Measurements from ENCODE around the gene IFNL4.
"Not testable (repeated sequence)": the region's sequence is repeated elsewhere in the genome, so short reads cannot be mapped to it uniquely, and the experiment has no call there.

Gene IFNL4

DNA sequence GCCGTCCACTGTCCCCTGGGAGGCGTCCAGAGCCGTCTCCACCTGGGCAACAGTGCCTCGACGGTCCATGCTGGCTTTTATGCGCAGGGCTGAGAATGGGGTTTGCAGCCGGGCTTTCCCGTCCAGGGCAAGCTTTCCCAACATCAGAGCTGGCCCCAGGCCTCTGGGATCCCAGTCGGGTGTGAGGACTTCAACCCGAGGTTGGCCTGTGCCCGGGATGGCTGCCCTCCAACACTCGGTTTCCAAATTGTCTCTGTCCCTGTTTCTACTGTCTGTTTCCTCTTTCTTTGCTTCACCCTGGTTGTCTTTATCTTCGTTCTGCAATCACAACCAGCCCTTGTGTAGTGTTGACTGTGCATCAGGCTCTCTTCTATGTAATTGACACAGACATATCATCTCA is at the start of gene IFNL4:
TSS of gene IFNL4 (minus strand) at position 51 of the 400 bp plus-strand sequence.
- no peak for DNase-seq (ENCODE audit: insufficient read length, low spot score)

DNA sequence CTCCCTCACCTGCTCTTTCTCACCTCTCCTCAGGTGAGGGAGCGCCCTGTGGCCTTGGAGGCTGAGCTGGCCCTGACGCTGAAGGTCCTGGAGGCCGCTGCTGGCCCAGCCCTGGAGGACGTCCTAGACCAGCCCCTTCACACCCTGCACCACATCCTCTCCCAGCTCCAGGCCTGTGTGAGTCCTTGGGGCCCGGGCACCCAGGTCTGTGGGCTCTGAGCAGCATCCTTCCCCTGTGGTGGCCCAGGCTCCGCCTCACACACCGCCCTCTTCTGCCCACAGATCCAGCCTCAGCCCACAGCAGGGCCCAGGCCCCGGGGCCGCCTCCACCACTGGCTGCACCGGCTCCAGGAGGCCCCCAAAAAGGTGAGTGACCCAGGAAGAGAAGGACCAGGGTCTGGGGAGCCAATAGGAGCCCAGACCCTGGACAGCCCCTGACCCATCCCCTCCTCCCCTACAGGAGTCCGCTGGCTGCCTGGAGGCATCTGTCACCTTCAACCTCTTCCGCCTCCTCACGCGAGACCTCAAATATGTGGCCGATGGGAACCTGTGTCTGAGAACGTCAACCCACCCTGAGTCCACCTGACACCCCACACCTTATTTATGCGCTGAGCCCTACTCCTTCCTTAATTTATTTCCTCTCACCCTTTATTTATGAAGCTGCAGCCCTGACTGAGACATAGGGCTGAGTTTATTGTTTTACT is 49.4 kb upstream of the IFNL4 start:
- FAIRE-seq (no peak), DNase-seq (ENCODE audit: insufficient read length, low spot score) (no peak)

More for the DNA sequence above, at the start of gene IFNL4:
- no peak for FAIRE-seq

DNA sequence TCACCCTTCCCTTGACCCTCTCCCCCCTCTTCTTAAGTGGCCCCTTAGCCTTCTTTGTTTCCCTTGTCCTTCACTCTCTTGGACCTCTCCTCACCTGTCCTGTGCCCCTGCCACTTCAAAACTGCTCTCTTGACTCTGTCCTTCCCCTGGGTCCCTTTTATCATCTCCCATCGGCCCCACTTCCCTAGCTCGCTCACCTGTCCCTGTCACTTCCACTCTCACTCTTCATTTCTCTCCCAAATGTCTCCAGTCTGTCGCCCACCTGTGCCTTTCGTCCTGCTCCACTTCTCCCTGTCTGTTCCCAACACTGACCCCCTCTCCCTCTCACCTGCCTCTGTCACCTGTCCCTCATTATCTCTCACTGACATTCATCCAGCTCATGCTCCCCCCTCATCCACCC is 48.2 kb upstream of the IFNL4 start:
- no peak for FAIRE-seq

DNA sequence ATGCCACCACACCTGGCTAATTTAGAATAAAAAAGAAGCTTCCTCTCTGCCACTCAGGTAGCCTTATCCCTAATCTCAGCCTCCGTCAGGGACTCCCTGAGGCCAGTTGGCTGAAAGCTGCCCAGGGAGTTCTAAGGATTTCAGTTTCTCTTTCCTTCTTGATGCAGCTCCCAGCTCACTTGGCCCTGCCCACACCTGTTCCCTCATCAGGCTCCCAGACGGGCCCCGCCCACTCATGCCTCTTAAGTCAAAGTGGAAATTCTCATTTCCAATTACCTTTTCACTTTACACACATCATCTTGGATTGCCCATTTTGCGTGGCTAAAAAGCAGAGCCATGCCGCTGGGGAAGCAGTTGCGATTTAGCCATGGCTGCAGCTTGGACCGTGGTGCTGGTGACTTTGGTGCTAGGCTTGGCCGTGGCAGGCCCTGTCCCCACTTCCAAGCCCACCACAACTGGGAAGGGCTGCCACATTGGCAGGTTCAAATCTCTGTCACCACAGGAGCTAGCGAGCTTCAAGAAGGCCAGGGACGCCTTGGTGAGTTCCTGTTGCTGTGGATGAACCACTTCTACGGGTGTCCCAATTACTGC is 47.5 kb upstream of the IFNL4 start, which contains the start of gene IFNL1:
TSS of gene IFNL1 (plus strand) at position 353 of the 591 bp plus-strand sequence. CDS start at position 368, 15 bp downstream.
- FAIRE-seq: no peak

More for the DNA sequence above, 48.2 kb upstream of the IFNL4 start:
- DNase-seq (ENCODE audit: insufficient read length, low spot score): no peak

DNA sequence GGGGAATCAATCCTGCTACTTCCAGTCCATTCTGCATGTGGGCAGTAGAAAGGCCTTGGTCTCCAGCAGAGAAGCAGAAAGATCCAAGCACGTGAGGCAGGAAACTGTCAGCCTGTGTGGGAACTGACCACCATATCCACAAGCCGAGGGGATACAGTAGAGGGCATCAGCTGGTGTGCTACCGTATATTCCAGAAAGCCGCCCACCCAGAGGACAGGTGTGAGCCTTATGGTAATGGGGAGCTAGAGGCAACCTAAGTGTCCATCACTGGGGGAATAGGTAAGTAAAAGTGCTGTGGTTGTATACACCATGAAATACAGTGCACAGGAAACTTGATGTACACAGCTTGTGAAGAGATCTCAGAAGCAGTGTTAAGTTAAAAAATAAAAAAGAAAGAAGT is 44.7 kb upstream of the IFNL4 start:
- DNase-seq (ENCODE audit: insufficient read length, low spot score) (no peak), FAIRE-seq (no peak)

More for the DNA sequence above, 47.5 kb upstream of the IFNL4 start, which contains the start of gene IFNL1:
- DNase-seq (ENCODE audit: insufficient read length, low spot score): no peak

DNA sequence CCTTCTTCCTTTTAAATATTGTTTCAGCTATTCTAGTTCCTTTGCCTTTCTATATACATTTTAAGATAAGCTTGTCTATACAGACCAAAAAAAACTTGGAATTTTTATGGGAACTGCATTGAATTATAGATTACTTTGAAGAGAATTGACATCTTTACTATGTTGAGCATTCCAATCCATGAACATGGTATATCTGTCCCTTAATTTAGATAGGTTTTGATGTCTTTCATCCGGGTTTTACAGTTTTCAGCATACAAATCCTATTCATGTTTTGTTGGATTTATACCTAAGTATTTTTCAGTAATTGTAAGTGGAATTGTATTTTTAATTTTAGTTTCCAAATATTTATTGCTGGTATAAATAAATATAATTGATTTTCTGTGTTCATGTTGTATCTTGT is 35.4 kb upstream of the IFNL4 start:
- no peak for FAIRE-seq

DNA sequence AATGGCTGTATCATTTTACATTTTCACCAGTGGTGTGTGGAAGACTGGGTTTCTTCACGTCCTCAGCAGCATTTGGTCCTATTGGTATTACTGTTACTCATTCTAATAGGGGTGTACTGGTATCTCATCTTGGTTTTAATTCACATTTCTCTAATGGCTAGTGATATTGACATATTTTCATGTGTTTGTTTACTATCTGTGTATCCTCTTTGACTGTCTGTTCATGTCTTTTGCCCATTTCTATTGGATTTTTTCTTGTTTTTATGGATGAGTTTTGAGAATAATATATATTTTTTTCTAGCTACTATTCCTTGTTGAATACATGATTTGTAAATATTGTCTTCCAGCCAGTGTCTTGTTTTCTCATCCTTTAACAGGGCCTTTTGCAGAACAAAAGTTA is 33.4 kb upstream of the IFNL4 start:
- DNase-seq (ENCODE audit: insufficient read length, low spot score): no peak
- FAIRE-seq: no peak

More for the DNA sequence above, 35.4 kb upstream of the IFNL4 start:
- DNase-seq (ENCODE audit: insufficient read length, low spot score): no peak

DNA sequence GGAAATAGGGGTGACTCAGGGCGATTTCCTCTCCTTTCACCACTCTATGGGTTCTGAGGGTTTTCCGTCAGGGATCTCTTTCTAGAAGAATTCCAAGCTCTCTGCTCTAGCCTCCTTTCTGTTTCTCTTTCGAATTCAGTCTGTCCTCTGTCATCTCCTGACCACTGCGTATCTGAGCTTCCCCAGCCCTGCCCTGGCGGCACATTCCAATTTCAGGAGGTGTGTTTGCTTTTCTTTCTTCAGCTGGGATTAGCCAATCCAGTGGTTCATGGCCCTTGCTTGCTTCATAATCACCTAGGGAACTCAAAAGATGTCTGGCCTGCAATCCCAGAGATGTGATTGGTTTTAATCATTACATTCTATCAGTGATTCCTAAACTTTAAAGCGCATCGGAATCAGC is 28.9 kb upstream of the IFNL4 start:
- FAIRE-seq: no peak
- DNase-seq (ENCODE audit: insufficient read length, low spot score): no peak

DNA sequence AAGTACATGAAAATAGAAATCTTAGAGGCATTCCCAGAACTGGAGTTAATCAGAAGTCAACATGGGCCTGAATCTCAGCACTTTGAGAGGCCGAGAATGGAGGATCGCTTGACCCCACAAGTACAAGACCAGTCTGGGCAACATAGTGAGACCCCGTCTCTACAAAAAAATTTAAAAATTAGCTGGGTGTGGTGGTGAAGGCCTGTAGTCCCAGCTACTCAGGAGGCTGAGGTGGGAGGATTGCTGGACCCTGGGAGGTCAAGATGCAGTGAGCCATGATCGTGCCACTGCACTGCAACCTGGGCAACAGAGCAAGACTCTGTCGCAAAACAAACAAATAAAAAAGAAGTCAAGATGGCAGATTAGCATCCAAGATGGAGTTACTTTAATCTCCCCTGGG is 28.1 kb upstream of the IFNL4 start:
- FAIRE-seq (no peak), DNase-seq (ENCODE audit: insufficient read length, low spot score) (no peak)

DNA sequence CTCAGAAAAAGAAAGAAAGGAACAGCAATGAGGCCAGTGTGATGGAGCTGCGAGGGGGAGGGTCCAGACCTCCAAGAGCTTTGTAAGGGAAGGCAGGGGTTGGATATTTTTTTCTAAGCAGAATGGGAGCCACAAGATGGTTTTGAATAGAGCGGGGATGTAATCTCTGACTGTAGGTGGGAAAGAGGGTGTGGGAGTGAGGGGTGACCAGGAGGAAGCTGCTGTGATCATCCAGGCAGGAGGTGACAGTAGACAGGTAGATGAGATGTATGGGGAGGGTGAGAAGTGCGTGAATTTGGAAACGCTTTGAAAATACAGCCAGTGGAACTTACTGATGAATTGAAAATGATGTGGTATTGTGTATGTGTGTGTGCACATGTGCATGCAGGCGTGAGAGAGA is 26.9 kb upstream of the IFNL4 start:
- DNase-seq (ENCODE audit: insufficient read length, low spot score) (no peak), FAIRE-seq (no peak)

DNA sequence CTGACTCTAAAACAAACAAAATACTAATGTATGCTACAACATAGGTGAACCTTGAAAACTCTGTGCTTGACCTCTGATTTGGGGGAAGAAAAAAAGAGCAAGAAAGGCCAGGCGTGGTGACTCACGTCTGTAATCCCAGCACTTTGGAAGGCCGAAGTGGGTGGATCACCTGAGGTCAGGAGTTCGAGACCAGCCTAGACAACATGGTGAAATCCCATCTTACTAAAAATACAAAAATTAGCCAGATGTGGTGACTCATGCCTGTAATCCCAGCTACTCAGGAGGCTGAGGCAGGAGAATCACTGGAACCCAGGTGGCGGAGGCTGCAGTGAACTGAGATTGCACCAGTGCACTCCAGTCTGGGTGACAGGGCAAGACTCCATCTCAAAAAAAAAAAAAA is 25.2 kb upstream of the IFNL4 start:
- not testable (repeated sequence) for FAIRE-seq; DNase-seq (ENCODE audit: insufficient read length, low spot score)

DNA sequence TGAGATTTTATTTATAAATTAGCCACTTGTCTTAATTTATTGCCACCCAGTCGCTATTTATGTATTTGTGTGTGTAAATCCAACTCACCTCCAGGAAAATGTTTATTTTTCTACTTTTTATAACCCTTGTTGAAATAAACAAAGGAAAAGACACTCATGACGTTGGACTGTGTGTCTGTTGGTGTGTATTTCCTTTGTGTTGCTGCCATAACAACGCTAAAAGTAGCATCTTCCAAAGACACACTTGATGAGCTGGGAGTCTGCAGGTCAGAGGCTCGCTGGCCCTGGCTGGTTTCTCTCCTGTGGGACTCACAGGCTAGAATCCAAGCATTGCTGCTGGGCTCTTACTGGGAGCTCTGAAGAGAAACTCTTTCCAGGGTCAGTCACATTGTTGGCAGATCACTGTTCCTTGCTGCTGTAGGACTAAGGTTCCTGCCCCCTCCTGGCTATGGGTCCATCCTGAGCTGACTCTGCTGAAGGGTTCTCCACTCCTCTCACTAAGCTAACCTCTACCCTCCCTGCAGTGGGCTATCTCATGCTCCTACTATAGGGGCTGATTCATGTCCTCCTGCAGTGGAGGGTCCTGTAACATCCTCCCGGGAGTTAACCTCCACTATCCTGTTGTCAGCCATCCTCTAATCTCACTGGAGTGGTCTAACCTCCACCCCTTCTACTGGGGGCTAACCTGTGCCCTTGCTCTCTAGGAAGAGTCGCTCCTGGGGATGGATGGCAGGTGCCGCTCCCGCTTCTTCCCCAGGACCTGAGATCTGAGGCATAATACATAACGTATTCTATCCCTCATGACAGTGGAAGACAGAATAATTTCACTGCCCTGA is 21.6 kb upstream of the IFNL4 start:
- no peak for FAIRE-seq
- no peak for DNase-seq (ENCODE audit: insufficient read length, low spot score)

DNA sequence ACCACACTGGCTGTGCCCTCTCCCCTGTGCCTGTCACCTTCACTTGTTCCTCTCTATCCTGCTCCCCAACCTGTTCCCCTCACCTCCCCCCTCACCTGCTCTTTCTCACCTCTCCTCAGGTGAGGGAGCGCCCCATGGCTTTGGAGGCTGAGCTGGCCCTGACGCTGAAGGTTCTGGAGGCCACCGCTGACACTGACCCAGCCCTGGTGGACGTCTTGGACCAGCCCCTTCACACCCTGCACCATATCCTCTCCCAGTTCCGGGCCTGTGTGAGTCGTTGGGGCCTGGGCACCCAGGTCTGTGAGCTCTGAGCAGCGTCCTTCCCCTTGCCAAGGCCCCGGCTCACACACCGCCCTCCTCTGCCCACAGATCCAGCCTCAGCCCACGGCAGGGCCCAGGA is 20.7 kb upstream of the IFNL4 start:
- FAIRE-seq: not testable (repeated sequence)

DNA sequence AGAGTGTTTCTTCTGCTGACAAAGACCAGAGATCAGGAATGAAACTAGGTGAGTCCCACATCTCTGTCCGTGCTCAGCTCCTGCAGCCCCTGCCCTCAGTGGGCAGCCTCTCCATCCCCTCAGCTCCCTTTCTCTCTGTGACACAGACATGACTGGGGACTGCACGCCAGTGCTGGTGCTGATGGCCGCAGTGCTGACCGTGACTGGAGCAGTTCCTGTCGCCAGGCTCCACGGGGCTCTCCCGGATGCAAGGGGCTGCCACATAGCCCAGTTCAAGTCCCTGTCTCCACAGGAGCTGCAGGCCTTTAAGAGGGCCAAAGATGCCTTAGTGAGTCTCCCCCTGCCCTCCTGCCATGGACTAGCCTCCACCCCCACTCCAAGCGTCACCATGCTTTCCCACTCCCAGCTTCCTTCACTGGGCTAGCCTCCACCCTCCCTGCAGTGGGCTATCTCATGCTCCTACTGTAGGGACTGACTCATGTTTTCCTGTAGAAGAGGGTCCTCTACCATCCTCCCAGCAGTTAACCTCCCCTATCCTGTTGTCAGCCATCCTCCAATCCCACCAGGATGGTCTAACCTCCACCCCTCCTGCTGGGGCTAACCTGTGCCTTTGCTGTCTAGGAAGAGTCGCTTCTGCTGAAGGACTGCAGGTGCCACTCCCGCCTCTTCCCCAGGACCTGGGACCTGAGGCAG is 20.0 kb upstream of the IFNL4 start:
- FAIRE-seq; DNase-seq (ENCODE audit: insufficient read length, low spot score): not testable (repeated sequence)

More for the DNA sequence above, 20.7 kb upstream of the IFNL4 start:
- DNase-seq (ENCODE audit: insufficient read length, low spot score): not testable (repeated sequence)

DNA sequence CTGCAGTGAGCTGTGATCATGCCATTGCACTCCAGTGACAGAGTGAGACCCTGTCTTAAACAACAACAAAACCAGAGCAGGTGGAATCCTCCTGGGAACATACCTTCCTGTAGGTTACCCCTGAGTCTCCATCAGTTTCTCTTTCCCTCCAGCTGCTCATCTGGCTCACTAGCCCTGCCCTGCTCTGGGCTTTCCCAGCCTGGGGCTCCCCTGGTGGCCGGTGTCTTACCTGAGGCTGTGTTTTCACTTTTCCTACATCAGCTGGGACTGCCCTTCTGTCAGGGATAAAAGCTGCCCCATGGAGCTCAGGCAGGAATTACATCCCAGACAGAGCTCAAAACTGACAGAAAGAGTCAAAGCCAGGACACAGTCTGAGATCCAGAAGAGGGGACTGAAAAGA is 19.4 kb upstream of the IFNL4 start, which contains the start of gene IFNL2:
TSS of gene IFNL2 (plus strand) at position 312 of the 400 bp plus-strand sequence. CDS start 173 bp downstream, outside the sequence.
- FAIRE-seq; DNase-seq (ENCODE audit: insufficient read length, low spot score): not testable (repeated sequence)

DNA sequence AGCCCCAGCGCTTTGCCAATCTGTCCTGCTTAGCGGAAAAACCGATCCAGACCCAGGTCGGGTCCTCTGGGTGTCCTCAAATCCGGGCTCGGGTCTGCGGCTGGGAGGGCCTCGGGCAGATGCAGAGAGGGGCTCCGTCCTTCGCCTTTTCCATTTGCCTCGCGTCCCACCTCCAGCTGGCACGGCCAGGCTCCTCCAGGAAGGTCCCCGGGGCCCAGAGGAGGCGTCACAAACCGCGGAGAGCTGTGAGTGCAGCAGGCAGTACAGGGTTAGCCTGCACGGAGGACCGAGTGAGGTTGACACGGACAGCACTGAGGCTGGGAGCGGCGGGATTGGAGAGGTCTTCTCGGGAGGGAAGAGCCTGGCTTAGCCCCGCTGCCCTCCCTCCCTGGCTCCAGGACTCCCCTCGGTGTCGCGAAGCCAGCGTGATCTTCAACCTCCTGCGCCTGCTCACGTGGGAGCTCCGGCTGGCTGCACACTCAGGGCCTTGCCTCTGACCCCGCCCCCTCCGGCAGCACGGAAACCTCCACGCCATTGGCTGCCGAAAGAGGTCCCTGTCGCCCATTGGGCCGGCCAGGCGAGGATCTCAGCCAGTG is 16.8 kb upstream of the IFNL4 start:
- DNase-seq (ENCODE audit: insufficient read length, low spot score) (no peak), FAIRE-seq (no peak)

DNA sequence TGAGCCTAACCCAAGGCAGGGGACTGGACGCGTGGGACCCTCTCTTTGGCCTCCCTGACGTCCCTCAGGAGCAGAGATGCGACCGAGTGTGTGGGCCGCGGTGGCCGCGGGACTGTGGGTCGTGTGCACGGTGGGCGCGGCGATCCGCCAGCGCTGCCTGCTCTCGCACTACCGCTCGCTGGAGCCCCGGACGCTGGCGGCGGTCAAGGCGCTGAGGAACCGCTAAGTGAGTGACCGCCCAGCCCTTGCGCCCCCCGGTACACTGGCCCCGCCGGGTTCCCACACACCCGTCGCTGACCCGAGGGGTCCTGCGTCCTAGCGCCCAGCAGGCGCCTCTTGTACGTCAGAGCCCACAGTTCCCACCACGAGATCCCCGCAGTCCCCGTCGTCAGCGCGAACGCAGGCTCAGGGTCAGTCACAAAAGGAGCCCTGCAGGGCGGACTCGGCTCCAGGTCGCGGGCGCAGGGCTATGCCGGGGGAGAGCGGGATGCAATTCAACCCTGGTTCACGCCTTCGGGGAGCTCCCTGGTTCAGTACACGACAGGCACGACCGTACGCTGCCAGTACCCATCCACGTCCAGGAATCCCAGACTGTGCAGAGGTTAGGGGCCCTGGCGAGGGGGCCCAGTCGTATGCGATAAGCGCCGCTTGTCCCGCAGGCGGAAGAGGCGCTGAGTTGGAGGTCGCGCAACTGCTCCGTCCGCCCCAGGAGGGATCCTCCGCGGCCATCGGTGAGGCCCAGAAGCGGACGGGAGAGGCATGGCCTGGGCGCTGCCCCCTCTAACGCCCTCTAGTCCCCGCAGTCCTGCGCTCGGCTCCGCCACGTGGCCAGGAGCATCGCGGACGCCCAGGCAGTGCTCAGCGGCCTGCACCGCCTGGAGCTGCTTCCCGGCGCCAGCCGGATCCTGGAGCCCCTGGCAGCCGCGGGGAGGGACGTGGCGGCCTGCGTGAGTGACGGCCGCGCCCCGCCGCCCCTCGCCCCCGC is 15.9 kb upstream of the IFNL4 start:
- DNase-seq (ENCODE audit: insufficient read length, low spot score) (no peak), FAIRE-seq (no peak)

DNA sequence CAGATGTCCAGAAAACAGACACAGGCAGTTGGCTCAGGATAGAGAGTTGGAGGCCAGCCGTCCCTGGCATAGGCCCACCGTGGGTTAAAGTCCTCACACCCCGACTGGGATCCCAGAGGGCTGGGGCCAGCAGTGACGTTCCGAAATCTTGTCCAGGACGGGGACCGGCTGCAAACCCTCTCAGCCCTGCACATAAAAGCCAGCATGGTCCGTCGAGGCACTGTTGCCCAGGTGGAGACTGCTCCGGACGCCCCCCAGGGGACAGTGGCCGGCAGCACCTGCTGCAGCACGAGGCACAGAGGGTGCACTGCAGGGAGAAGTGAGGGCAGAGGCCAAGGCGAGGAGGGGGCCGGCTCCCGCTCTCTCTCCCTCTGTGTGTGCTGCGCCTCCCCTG is 15.3 kb upstream of the IFNL4 start:
- no peak for FAIRE-seq
- no peak for DNase-seq (ENCODE audit: insufficient read length, low spot score)

DNA sequence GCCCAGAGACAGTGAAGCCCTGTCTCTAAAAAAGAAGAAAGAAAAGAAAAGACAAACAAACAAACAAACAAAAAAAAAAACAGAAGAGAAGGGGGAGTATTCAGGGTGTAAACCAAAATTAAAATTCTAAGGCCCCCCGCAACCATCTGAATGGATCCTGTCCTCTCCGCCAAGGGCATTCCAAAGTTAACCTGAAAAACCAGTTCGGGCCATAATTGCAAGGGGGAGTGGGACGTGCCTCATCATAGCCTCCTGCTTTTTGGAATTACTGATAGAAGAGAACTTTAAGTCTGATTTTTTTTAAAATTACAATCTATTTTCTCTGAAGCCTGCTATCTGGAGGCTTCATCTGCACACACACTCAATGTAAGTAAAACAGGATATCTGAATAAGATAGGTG is 13.8 kb upstream of the IFNL4 start:
- DNase-seq (ENCODE audit: insufficient read length, low spot score) (no peak), FAIRE-seq (no peak)
